Glomerular visceral epithelial cell (primary cell): ENCODE data around the gene PARP3.
A peak's percentile ranks its signal among the peaks of the same experiment; 100 is the strongest.
"Not testable (repeated sequence)": the region's sequence is repeated elsewhere in the genome, so short reads cannot be mapped to it uniquely, and the experiment has no call there.

ENCODE experiments used
- DNase-seq: peaks from one replicate; pipeline ENCODE4 v3.0.0-alpha.2; 2016; ENCODE audit errors: extremely low spot score

PARP3 gene

GRCh38 chr3:51941798-51942602 lies at the start of gene PARP3, which contains the start of gene RRP9:
Gene PARP3 (plus strand): TSS chr3:51942363. CDS start chr3:51943356, 993 bp downstream.
Gene RRP9 (minus strand): TSS chr3:51941904. CDS start chr3:51941867, 37 bp downstream.
- peak; percentile 100 for DNase-seq

GRCh38 chr3:51894391-51894790 lies 47.8 kb upstream of the PARP3 start:
- no peak for DNase-seq

DNA sequence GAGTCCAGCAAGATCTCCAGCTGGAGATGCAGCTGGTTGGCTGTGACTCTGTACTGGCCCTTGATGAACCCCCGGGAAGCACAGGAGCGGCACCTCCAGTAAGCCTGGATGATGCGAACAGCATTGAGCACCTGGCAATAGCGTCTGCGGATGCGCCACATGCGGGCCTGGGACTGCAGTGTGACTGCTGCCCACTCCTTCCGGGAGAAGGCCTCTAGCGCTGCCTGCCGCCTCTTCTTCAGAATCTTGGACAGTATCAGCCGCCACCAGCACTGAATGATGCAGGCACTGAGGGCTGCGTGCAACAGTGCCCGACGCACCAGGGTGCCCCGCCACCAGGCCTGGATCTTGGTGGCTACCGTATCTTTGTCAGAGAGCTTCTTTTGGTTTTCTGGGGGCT lies 47.2 kb upstream of the PARP3 start:
- no peak for DNase-seq

DNA sequence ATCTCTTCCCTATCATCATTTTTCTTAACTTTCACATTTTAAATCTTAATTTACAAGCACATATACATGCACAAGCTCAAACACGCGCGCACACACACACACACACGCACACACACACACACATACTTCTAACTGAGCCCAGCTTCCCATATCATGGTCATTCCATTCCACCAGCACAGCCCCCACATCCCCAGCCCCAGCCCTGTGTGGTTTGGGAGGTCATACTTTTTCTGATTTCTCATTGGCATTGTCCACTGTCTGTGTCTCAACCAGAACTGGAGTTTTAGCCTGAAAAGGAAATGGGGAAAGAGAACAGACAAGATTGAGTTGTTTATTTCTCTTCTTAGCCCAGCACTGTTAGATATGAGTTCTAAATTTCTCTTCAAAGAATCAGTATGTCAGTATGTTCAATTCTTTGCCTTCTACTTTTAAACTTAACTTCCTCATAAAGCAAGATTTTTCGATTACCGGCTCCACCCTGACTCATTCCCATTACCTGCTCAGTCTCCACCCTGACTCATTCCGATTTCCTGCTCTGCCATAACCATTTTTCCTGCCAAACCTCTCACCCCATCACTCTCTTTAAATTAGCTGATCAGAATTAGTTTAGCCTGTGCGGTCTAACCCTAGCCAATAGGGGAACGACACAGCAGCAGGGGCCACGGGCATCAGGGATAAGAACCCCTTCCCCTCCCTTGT lies 45.4 kb upstream of the PARP3 start:
- no peak for DNase-seq

GRCh38 chr3:51897391-51897790 lies 44.8 kb upstream of the PARP3 start:
- DNase-seq: no peak

GRCh38 chr3:51900043-51900442 lies 42.1 kb upstream of the PARP3 start:
- DNase-seq: not testable (repeated sequence)

- DNase-seq: peak; percentile 40
Observed at GRCh38 chr3:51902361-51902760, 39.8 kb upstream of the PARP3 start.

DNA sequence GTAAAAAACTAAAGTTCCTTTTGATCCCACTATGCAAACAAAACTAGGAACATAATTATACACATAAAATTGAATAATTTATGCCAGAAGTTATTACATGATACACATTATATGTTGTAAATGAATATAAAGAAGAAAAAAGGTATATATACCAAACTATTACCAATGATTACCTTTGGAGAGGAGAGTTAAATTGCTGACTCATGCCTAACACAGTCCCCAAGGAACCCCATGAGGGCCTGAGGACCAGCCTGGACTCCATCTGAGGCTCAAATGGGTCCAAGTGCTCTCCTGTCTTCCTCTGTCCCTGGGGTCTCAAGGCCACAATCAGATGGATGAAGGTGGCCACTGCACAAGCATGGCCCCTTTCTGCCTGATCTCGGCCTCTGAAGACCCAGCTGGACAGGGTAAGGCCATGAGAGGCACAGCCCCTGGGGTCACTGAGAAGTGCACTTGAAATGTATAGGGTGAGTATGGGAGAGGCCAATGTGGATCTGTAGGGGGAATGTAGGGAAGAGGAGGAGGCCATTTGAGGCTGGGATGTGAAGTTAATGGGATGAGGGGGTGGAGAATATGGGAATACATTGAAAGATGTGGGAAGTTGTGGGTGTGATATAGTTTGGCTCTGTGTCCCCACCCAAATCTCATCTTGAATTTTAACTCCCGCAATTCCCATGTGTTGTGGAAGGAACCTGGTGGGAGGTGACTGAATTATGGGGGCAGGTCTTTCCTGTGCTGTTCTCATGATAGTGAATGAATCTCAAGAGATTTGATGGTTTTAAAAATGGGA lies 37.9 kb upstream of the PARP3 start:
- DNase-seq: no peak

GRCh38 chr3:51908026-51908425 lies 34.1 kb upstream of the PARP3 start:
- DNase-seq: no peak

- DNase-seq: no peak
Observed at GRCh38 chr3:51916418-51916817, 25.7 kb upstream of the PARP3 start.

GRCh38 chr3:51921081-51921578 lies 21.0 kb upstream of the PARP3 start:
- DNase-seq: no peak

DNA sequence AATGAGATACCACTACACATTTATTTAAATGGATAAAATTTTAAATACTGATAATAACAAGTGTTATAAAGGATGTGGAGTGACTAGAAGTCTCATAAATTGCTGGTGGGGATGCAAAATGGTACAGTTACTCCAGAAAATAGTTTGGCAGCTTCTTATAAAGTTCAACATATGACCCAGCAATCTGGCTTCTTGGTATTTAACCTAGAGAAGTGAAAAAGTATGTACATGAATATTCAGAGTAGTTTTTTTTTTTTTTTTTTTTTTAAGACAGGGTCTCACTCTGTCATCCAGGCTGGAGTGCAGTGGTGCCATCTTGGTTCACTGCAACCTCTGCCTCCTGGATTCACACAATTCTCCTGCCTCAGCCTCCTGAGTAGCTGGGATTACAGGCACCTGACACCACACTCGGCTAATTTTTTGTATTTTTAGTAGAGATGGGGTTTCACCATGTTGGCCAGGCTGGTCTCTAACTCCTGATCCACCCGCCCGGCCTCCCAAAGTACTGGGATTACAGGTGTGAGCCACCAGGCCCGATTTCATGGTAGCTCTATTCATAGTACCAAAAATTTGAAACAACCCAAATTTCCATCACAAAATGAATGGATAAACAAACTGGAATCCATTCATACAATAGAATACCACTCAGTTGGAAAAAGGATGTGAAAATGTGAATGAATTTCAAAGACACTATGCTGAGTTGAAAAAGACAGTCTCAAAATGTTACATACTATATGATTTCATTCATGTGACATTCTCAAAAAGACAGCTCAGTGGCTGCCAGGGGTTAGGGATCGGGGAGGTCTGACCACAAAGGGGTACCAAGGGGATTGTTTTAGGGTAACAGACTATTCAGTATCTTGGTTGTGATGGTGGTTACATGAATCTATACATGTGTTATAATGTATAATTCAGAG lies 14.8 kb upstream of the PARP3 start:
- no peak for DNase-seq

GRCh38 chr3:51928438-51928837 lies 13.7 kb upstream of the PARP3 start:
- no peak for DNase-seq

DNA sequence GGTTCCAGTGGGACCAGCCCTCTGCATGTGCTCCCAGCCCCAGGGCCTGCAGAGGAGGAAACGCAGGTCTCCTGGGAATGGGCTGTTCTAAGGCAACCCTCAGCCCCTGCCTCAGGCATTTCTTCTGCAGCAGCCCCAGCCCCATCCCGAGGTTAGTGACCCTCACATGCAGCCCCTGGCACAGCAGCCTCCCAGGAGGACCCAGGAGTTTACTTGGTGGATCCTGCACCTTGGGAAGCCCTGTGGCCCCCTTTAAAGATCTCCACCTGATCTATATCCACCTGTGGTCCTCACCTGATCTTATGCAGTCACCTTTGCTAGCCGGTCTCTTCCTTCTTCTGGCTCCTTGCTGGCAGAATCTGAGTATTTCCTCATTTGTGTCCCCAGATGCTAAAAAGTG lies 13.2 kb upstream of the PARP3 start:
- not testable (repeated sequence) for DNase-seq

- no peak for DNase-seq
Observed at GRCh38 chr3:51929420-51930003, 12.7 kb upstream of the PARP3 start.

DNA sequence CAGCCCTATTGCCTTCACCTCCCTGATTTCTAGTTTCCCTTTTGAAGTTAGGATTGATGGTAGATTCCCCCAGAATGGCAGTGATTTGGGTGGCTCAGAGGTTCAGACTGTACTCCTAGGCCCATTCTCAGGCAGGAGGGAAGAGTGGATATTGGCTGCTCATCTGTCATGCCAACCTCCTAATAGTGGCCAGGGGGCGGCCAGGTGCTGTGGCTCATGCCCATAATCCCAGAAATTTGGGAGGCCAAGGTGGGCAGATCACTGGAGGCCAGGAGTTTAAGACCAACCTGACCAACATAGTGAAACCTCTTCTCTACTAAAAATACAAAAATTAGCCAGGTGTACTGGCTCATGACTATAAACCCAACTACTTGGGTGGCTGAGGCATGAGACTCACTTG lies 11.7 kb upstream of the PARP3 start:
- no peak for DNase-seq

DNA sequence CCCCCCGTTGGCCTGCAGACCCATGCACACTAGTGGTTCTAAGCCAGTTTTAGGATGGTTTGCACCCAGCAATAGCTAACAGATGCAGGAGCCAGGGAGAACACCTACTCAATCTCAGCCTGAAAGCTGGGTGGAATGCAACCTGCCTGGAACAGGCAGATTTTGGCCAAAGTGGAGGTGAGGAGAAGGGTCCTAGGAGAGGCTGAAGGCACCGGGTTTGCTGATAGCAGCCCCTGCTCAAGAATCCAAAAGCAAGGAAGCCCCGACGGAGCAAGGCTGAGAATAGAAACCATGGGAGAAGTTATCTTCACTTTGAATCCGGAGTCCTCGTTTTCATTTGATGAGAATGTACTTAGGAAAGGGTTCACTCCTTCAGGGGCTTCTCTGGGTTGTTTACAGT lies 10.4 kb upstream of the PARP3 start:
- no peak for DNase-seq

DNA sequence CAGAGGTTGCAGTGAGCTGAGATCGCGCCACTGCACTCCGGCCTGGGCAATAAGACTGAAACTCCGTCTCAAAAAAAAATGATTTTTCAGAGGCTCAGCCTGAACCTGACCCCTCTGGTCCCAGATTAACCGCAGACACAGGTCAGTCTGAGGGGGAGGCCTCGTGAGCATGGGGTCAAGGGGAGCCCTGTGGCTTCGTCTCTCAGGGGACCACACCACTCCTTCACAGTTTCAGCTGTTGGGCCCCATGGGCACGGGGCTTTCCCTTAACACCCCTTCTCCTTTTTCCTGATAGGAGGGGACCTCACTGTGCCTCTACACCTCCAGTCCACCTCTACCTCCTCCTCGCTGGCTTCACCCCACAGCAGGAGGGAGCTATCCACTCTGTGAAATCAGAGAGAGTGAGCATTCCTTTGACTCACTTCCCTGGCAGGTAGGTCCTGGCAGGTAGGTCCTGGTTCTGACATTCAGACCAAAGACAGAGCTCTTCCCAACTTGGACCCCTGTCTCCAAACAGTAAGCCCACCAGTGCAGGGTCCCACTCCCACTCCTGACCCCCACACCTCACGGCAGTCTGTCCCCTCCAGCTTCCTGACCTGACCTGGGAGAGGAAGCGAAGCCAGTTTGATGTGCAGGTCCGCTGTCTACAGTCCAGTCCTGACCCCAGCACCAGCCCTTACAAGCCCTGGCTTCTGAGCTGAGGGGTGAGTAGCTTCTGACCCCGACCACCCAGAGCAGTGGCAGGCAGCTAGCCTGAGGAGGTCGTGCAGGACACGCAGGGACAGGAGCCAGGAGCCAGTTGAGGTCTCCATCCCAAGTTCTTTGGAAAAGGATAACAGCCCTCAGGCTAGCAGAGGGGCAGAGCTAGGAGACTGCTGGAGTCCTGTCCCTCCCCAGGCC lies 9.4 kb upstream of the PARP3 start:
- DNase-seq: no peak

GRCh38 chr3:51933471-51934138 lies 8.6 kb upstream of the PARP3 start:
- DNase-seq: no peak
